ENCODE measurements around the gene ASPSCR1. TPM values are rescaled to one million over a fixed set of nuclear protein-coding genes. Genes with fewer than 3 reads are reported as not detected.

Gene ASPSCR1
- total and polyA plus RNA-seq, 2 donors (not counting 1 experiment from before 2014, with no cell fraction given), result 6.3 to 35.7 TPM

DNA sequence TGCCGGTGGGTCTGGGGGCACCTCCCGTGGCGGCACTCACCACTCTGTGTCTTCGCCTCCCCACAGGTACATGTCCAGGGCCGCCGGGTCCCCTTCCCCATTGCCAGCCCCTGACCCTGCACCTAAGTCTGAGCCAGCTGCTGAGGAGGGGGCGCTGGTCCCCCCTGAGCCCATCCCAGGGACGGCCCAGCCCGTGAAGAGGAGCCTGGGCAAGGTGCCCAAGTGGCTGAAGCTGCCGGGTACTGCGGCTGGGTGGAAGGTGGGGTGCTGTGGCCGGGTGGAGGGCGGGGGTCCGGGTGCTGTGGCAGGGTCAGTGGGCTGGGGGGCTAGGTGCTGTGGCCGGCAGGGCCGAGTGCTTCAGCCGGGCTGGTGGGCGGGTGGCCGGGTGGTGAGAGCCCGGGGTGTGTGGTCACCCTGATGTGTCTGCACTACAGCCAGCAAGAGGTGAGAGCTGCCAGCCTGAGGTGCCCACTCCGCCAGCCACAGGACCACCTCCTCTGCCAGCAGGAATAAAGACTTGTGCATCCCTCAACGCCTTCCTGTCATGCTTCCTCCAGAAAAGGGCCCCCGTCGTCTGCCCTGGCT is 39.5 kb downstream of the ASPSCR1 start:
- Histone ChIP-seq H4K20me1 (ENCODE audit: control insufficient read depth, extremely low read depth, insufficient read depth, low read length) (no peaks in the 10 kb centered on the region), H3K9me3 (ENCODE audit: control insufficient read depth, insufficient read depth, low read depth, low read length) (no peaks in the 10 kb centered on the region), H3K4me1 (ENCODE audit: control insufficient read depth, extremely low read depth, insufficient read depth, low read length) (peaks cover 7% of the 10 kb centered on the region), H3K9ac (ENCODE audit: insufficient read depth, low read length) (no peak overlapping the region), H3K79me2 (ENCODE audit: control insufficient read depth, insufficient read depth, low read length) (peaks cover 5% of the 10 kb centered on the region), H3K36me3 (ENCODE audit: control insufficient read depth, insufficient read depth, low read length) (peaks cover 4% of the 10 kb centered on the region), H3K4me2 (ENCODE audit: extremely low read depth, insufficient read depth, low read length) (no peak overlapping the region), H3K27ac (ENCODE audit: insufficient read depth, low read length) (no peak overlapping the region), H3K4me3 (replicated peaks in 1 of 4; ENCODE audit: control extremely low read depth in 1 of 4, insufficient read depth in 1 of 4, low read depth in 3 of 4, low read length in 4 of 4) (no peak overlapping the region), H2AFZ (ENCODE audit: low read length) (no peak overlapping the region), H3K27me3 (ENCODE audit: control insufficient read depth, insufficient read depth, low read length) (no peaks in the 10 kb centered on the region)
- DNase-seq (ENCODE audit: low read depth in 2 of 2), result no peak
- TF ChIP-seq EZH2 (IDR thresholded peaks at IDR 0.05; ENCODE audit: low read length, missing control alignments), result no peak
- TF ChIP-seq, protein P1, sequence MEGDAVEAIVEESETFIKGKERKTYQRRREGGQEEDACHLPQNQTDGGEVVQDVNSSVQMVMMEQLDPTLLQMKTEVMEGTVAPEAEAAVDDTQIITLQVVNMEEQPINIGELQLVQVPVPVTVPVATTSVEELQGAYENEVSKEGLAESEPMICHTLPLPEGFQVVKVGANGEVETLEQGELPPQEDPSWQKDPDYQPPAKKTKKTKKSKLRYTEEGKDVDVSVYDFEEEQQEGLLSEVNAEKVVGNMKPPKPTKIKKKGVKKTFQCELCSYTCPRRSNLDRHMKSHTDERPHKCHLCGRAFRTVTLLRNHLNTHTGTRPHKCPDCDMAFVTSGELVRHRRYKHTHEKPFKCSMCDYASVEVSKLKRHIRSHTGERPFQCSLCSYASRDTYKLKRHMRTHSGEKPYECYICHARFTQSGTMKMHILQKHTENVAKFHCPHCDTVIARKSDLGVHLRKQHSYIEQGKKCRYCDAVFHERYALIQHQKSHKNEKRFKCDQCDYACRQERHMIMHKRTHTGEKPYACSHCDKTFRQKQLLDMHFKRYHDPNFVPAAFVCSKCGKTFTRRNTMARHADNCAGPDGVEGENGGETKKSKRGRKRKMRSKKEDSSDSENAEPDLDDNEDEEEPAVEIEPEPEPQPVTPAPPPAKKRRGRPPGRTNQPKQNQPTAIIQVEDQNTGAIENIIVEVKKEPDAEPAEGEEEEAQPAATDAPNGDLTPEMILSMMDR (conservative IDR thresholded peaks at IDR 0.05 in 1 of 2, IDR thresholded peaks at IDR 0.05 in 1 of 2; ENCODE audit: low read depth in 1 of 2, low read length in 2 of 2), result no peak

DNA sequence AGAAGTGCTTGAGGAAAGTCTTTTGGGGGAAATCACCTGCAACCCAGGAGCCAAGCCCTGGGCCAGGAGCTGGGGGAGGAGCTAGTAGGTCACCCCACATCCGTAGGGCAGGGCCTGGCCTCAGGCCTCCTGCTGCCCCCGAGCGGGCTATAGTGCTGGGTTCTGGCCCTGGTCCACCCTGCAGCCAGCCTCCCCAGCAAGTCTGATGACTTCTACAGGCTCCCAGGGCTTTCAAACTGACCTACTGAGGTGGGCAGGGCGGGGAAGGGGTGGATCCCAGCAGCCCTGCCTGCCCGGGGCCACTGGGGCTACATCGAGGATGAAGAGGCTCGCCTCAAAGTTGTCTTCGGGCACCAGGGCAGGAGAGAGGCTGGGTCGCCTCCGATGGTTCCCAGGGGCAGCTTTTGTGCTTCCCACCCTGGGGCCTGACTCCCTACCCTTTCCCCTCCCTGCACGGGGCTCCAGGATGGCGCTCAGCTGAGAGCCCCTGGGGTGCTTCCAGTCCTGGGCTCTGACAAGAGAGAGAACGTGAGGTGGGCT is 40.3 kb downstream of the ASPSCR1 start:
- Histone ChIP-seq H3K9me3 (ENCODE audit: control insufficient read depth, insufficient read depth, low read depth, low read length) (no peaks in the 10 kb centered on the region), H3K27ac (ENCODE audit: insufficient read depth, low read length) (no peak overlapping the region), H3K9ac (ENCODE audit: insufficient read depth, low read length) (no peak overlapping the region), H4K20me1 (ENCODE audit: control insufficient read depth, extremely low read depth, insufficient read depth, low read length) (no peaks in the 10 kb centered on the region), H3K27me3 (ENCODE audit: control insufficient read depth, insufficient read depth, low read length) (no peaks in the 10 kb centered on the region), H3K36me3 (ENCODE audit: control insufficient read depth, insufficient read depth, low read length) (peaks cover 4% of the 10 kb centered on the region), H3K79me2 (ENCODE audit: control insufficient read depth, insufficient read depth, low read length) (peaks cover 7% of the 10 kb centered on the region), H3K4me1 (ENCODE audit: control insufficient read depth, extremely low read depth, insufficient read depth, low read length) (peaks cover 7% of the 10 kb centered on the region), H3K4me2 (ENCODE audit: extremely low read depth, insufficient read depth, low read length) (no peak overlapping the region), H3K4me3 (replicated peaks in 1 of 4; ENCODE audit: control extremely low read depth in 1 of 4, insufficient read depth in 1 of 4, low read depth in 3 of 4, low read length in 4 of 4) (no peak overlapping the region), H2AFZ (ENCODE audit: low read length) (no peak overlapping the region)
- no peak for DNase-seq (ENCODE audit: low read depth in 2 of 2)
- TF ChIP-seq, protein P1 (conservative IDR thresholded peaks at IDR 0.05 in 1 of 2, IDR thresholded peaks at IDR 0.05 in 1 of 2; ENCODE audit: low read depth in 1 of 2, low read length in 2 of 2), result no peak
- TF ChIP-seq EZH2 (IDR thresholded peaks at IDR 0.05; ENCODE audit: low read length, missing control alignments), result no peak

DNA sequence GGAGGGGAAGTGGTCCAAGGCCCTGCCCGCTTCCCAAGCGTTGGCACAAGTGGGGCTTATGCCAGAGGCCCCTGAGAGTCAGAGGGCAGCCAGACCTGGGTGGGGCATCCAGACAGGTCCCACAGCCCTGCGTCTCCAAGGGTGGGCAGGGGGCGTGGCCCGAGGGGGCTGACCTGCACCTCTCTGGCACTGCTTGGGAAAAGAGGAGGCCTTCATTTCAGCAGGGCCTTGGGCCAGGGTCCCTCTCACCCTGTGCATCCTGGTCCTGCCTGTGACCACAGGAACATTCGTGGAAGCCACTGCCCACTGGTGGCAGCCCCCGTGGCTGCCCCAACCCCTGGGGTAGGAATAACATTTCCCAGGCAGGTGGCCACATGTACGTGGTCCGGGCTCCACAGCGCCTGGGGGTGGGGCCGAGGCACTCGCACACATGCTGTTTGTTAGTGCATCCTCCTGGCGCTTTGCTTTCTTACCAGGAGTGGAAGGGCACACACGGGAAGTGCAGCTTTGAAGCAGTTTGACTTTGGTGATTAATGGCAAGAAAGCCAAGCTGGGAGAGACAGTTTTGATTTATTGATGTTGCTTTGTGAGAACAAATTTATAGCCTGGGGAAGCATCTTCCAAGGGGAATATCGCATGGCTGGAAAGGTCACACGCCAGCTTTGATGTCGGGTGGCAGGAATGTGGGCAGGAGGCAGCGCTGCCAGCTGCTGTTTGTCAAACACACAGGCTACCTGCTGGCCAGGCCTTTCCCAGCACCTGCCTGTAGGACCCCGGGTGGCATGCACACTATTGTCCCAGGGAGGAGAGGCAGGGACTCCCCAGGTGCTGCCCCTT is 40.9 kb downstream of the ASPSCR1 start:
- H2AFZ ChIP-seq (ENCODE audit: low read length), result no peak overlapping the region

More for the DNA sequence above, 40.9 kb downstream of the ASPSCR1 start:
- TF ChIP-seq, protein P1 (conservative IDR thresholded peaks at IDR 0.05 in 1 of 2, IDR thresholded peaks at IDR 0.05 in 1 of 2; ENCODE audit: low read depth in 1 of 2, low read length in 2 of 2), result no peak
- TF ChIP-seq EZH2 (IDR thresholded peaks at IDR 0.05; ENCODE audit: low read length, missing control alignments), result no peak
- no peaks in the 10 kb centered on the region for H3K9me3 ChIP-seq (ENCODE audit: control insufficient read depth, insufficient read depth, low read depth, low read length)
- H3K79me2 ChIP-seq (ENCODE audit: control insufficient read depth, insufficient read depth, low read length), result peaks cover 7% of the 10 kb centered on the region
- no peak overlapping the region for H3K9ac ChIP-seq (ENCODE audit: insufficient read depth, low read length)
- H3K4me1 ChIP-seq (ENCODE audit: control insufficient read depth, extremely low read depth, insufficient read depth, low read length), result peaks cover 7% of the 10 kb centered on the region
- peaks cover 4% of the 10 kb centered on the region for H3K36me3 ChIP-seq (ENCODE audit: control insufficient read depth, insufficient read depth, low read length)
- H3K27ac ChIP-seq (ENCODE audit: insufficient read depth, low read length), result no peak overlapping the region
- no peaks in the 10 kb centered on the region for H4K20me1 ChIP-seq (ENCODE audit: control insufficient read depth, extremely low read depth, insufficient read depth, low read length)
- no peak overlapping the region for H3K4me3 ChIP-seq (replicated peaks in 1 of 4; ENCODE audit: control extremely low read depth in 1 of 4, insufficient read depth in 1 of 4, low read depth in 3 of 4, low read length in 4 of 4)
- DNase-seq (ENCODE audit: low read depth in 2 of 2), result no peak
- no peaks in the 10 kb centered on the region for H3K27me3 ChIP-seq (ENCODE audit: control insufficient read depth, insufficient read depth, low read length)
- no peak overlapping the region for H3K4me2 ChIP-seq (ENCODE audit: extremely low read depth, insufficient read depth, low read length)
